SIG-M5 (cell line): Measurements from ENCODE around the gene ARFGEF2.
"Not testable (repeated sequence)": the region's sequence is repeated elsewhere in the genome, so short reads cannot be mapped to it uniquely, and the experiment has no call there.

Source experiments
- DNase-seq: peaks from one replicate; lab custom pipeline; 2025; lab: John Stamatoyannopoulos, UW

The ARFGEF2 gene

GRCh38 chr20:48921168-48921882 is at the start of gene ARFGEF2:
ARFGEF2 (plus strand) TSS chr20:48921711; CDS start chr20:48921890, 179 bp downstream.
- DNase-seq: peak; percentile 60

- no peak for DNase-seq
These were observed 46.1 kb upstream of the ARFGEF2 start for GRCh38 chr20:48875233-48875913.

GRCh38 chr20:48875914-48876240 is 45.6 kb upstream of the ARFGEF2 start:
- DNase-seq: no peak

- DNase-seq: no peak
These were observed 44.2 kb upstream of the ARFGEF2 start for GRCh38 chr20:48877304-48877703.

- DNase-seq: no peak
These were observed 42.8 kb upstream of the ARFGEF2 start for GRCh38 chr20:48878534-48879248.

GRCh38 chr20:48879612-48880245 is 41.8 kb upstream of the ARFGEF2 start:
- DNase-seq: no peak

GRCh38 chr20:48880331-48880730 is 41.2 kb upstream of the ARFGEF2 start:
- no peak for DNase-seq

- DNase-seq: no peak
These were observed 40.4 kb upstream of the ARFGEF2 start for GRCh38 chr20:48880981-48881657.

GRCh38 chr20:48885237-48885636 is 36.3 kb upstream of the ARFGEF2 start:
- no peak for DNase-seq

GRCh38 chr20:48886194-48886593 is 35.3 kb upstream of the ARFGEF2 start:
- DNase-seq: no peak

- DNase-seq: no peak
These were observed 34.7 kb upstream of the ARFGEF2 start for GRCh38 chr20:48886811-48887210.

GRCh38 chr20:48888517-48888916 is 33.0 kb upstream of the ARFGEF2 start:
- DNase-seq: not testable (repeated sequence)

GRCh38 chr20:48889140-48889790 is 32.2 kb upstream of the ARFGEF2 start:
- DNase-seq: no peak

- DNase-seq: no peak
These were observed 30.1 kb upstream of the ARFGEF2 start for GRCh38 chr20:48891235-48892048.

- no peak for DNase-seq
These were observed 29.5 kb upstream of the ARFGEF2 start for GRCh38 chr20:48892049-48892470.

- no peak for DNase-seq
These were observed 28.6 kb upstream of the ARFGEF2 start for GRCh38 chr20:48892891-48893290.

GRCh38 chr20:48893374-48893773 is 28.1 kb upstream of the ARFGEF2 start:
- DNase-seq: no peak

GRCh38 chr20:48897305-48898010 is 24.1 kb upstream of the ARFGEF2 start:
- no peak for DNase-seq

GRCh38 chr20:48898210-48898609 is 23.3 kb upstream of the ARFGEF2 start:
- no peak for DNase-seq
